ENCODE measurements around the gene HOXA13. TPM values are rescaled to one million over a fixed set of nuclear protein-coding genes. Genes with fewer than 3 reads are reported as not detected.

Gene HOXA13
- total and polyA plus RNA-seq, 4 donors, result 0.02 TPM; not detected in 3

- no peaks in the 10 kb centered on the region for H3K9me3 ChIP-seq (ENCODE audit: control insufficient read depth in 4 of 4, low read length in 3 of 4)
- no peaks in the 10 kb centered on the region for H3K36me3 ChIP-seq (ENCODE audit: control insufficient read depth in 4 of 4, insufficient read depth in 3 of 4, low read depth in 1 of 4, low read length in 3 of 4)
- H3K27me3 ChIP-seq (ENCODE audit: control insufficient read depth in 4 of 4, insufficient read depth in 4 of 4, low read length in 3 of 4), result peaks cover 4 to 36% (median 23%) of the 10 kb centered on the region in 4 donors
- H3K4me1 ChIP-seq (ENCODE audit: control insufficient read depth in 4 of 4, insufficient read depth in 4 of 4, low read length in 3 of 4), result peaks cover 5 to 27% (median 17%) of the 10 kb centered on the region in 4 donors
- no peak for TF ChIP-seq ATF3 (IDR thresholded peaks at IDR 0.05)
- H3K27ac ChIP-seq (ENCODE audit: low read depth in 1 of 2, low read length in 2 of 2), result no peak within 1 kb of the TSS
- 5% methylated on average over 62 of the region's 62 CpGs for WGBS
- no peak within 1 kb of the TSS for H3K9ac ChIP-seq (ENCODE audit: low read depth in 1 of 2, low read length in 2 of 2)
- H3K4me3 ChIP-seq (ENCODE audit: low read depth in 1 of 3, low read length in 3 of 3), result peak within 1 kb of the TSS in 1 of 3 donors; percentile 6
- no peak for DNase-seq (ENCODE audit: low spot score)
Measured at GRCh38 chr7:27242555-27243339, 42.9 kb upstream of the HOXA13 start, which contains the start of gene EVX1. TSS of gene EVX1 (plus strand) at chr7:27242802. CDS start at chr7:27243031, 229 bp downstream.

GRCh38 chr7:27242154-27242553 is 42.3 kb upstream of the HOXA13 start:
- Histone ChIP-seq H3K9me3 (ENCODE audit: control insufficient read depth in 4 of 4, low read length in 3 of 4) (no peaks in the 10 kb centered on the region), H3K36me3 (ENCODE audit: control insufficient read depth in 4 of 4, insufficient read depth in 3 of 4, low read depth in 1 of 4, low read length in 3 of 4) (no peaks in the 10 kb centered on the region), H3K27me3 (ENCODE audit: control insufficient read depth in 4 of 4, insufficient read depth in 4 of 4, low read length in 3 of 4) (peaks cover 4 to 35% (median 22%) of the 10 kb centered on the region in 4 donors), H3K4me1 (ENCODE audit: control insufficient read depth in 4 of 4, insufficient read depth in 4 of 4, low read length in 3 of 4) (peaks cover 5 to 27% (median 17%) of the 10 kb centered on the region in 4 donors), H3K27ac (ENCODE audit: low read depth in 1 of 2, low read length in 2 of 2) (no peak overlapping the region), H3K9ac (ENCODE audit: low read depth in 1 of 2, low read length in 2 of 2) (no peak overlapping the region), H3K4me3 (ENCODE audit: low read depth in 1 of 3, low read length in 3 of 3) (no peak overlapping the region)
- no peak for DNase-seq (ENCODE audit: low spot score)
- WGBS, result 11% methylated on average over 14 of the region's 14 CpGs
- TF ChIP-seq EGR1 (IDR thresholded peaks at IDR 0.05; ENCODE audit: low read depth in 2 of 2) (no peak), TAF1 (conservative IDR thresholded peaks at IDR 0.05) (no peak), MAX (IDR thresholded peaks at IDR 0.05) (no peak), GABPA (IDR thresholded peaks at IDR 0.05 in 1 of 2, conservative IDR thresholded peaks at IDR 0.05 in 1 of 2) (no peak), REST (IDR thresholded peaks at IDR 0.05) (no peak), HNF4G (IDR thresholded peaks at IDR 0.05) (no peak), CTCF (IDR thresholded peaks at IDR 0.05; ENCODE audit: low read depth, low read length, missing input control) (no peak), JUND (IDR thresholded peaks at IDR 0.05) (no peak)

All from liver (tissue), 9 donors.